Skeletal muscle tissue (tissue), 4 donors: ENCODE measurements around the gene RPTOR. TPM values are rescaled to one million over a fixed set of nuclear protein-coding genes. Genes with fewer than 3 reads are reported as not detected.
"Not testable (repeated sequence)": the region's sequence is repeated elsewhere in the genome, so short reads cannot be mapped to it uniquely, and the experiment has no call there.

Experiments
- H3K27ac ChIP-seq: one replicate; pipeline ENCODE4 v1.7.0; 2013; ENCODE audit warnings: mild to moderate bottlenecking, low read depth, low read length, inconsistent platforms
- H3K27me3 ChIP-seq, 3 donors: one replicate each; pipeline ENCODE4 v1.7.0; 2013; ENCODE audit warnings: low read length in 3 of 3; ENCODE audit not compliant: control insufficient read depth in 3 of 3, insufficient read depth in 3 of 3
- H3K36me3 ChIP-seq, 3 donors: one replicate each; pipeline ENCODE4 v1.7.0; 2013; ENCODE audit warnings: low read length in 3 of 3; ENCODE audit not compliant: control insufficient read depth in 3 of 3, insufficient read depth in 3 of 3
- H3K4me1 ChIP-seq, 3 donors: one replicate each; pipeline ENCODE4 v1.7.0; 2013; ENCODE audit warnings: low read length in 3 of 3, mild to moderate bottlenecking in 3 of 3; ENCODE audit not compliant: control insufficient read depth in 3 of 3, insufficient read depth in 3 of 3
- H3K4me3 ChIP-seq, 3 donors: one replicate each; pipeline ENCODE4 v1.7.0; 2013; ENCODE audit warnings: low read length in 3 of 3
- H3K9ac ChIP-seq, 3 donors: one replicate each; pipeline ENCODE4 v1.7.0; 2013; ENCODE audit warnings: low read length in 3 of 3, mild to moderate bottlenecking in 3 of 3, moderate library complexity in 2 of 3, low read depth in 1 of 3
- H3K9me3 ChIP-seq, 3 donors: one replicate each; pipeline ENCODE4 v1.7.0; 2013; ENCODE audit warnings: low read length in 3 of 3; ENCODE audit not compliant: control insufficient read depth in 3 of 3
- total RNA-seq: library from RNA; depleted of rRNA; stranded (reverse); fragments of >200 nt; gene quantifications from one replicate; pipeline ENCODE4 v1.2.3, GENCODE V29; 2014
- donor health status: Osteomylitis.

The RPTOR gene
- total RNA-seq, 1 donor from 2014 or later, result 24.5 TPM

- H3K36me3 ChIP-seq, H3K9me3 ChIP-seq, H3K27ac ChIP-seq, H3K27me3 ChIP-seq, H3K9ac ChIP-seq, H3K4me3 ChIP-seq: not testable (repeated sequence)
- H3K4me1 ChIP-seq, result peaks cover 0 to 20% (median 3%) of the 10 kb centered on the region in 3 donors
Measured at GRCh38 chr17:80628881-80629280, 84.2 kb downstream of the RPTOR start.

DNA sequence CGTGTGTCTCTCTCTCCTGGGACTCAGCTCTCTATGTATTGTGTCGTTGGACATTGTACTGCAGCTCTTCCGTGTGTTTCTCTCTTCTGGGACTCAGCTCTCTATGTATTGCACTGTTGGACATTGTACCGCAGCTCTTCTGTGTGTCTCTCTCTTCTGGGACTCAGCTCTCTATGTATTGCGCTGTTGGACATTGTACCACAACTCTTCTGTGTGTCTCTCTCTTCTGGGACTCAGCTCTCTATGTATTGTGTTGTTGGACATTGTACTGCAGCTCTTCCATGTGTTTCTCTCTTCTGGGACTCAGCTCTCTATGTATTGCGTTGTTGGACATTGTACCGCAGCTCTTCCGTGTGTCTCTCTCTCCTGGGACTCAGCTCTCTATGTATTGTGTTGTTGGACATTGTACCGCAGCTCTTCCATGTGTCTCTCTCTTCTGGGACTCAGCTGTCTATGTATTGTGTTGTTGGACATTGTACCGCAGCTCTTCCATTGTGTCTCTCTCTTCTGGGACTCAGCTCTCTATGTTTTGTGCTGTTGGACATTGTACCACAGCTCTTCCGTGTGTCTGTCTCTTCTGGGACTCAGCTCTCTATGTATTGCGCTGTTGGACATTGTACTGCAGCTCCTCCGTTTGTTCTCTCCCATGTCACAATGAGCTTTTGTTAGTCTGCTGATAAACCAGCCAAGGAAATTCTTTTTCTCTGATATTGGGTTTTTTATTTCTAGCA, 84.8 kb downstream of the RPTOR start:
- no peak overlapping the region for H3K4me3 ChIP-seq
- no peak overlapping the region for H3K9ac ChIP-seq
- H3K27me3 ChIP-seq, result no peaks in the 10 kb centered on the region
- H3K9me3 ChIP-seq, result peaks cover 0 to 3% (median 0%) of the 10 kb centered on the region in 3 donors
- H3K27ac ChIP-seq, result no peak overlapping the region
- H3K4me1 ChIP-seq, result peaks cover 0 to 26% (median 6%) of the 10 kb centered on the region in 3 donors
- H3K36me3 ChIP-seq, result peaks cover 0 to 6% (median 5%) of the 10 kb centered on the region in 3 donors

DNA sequence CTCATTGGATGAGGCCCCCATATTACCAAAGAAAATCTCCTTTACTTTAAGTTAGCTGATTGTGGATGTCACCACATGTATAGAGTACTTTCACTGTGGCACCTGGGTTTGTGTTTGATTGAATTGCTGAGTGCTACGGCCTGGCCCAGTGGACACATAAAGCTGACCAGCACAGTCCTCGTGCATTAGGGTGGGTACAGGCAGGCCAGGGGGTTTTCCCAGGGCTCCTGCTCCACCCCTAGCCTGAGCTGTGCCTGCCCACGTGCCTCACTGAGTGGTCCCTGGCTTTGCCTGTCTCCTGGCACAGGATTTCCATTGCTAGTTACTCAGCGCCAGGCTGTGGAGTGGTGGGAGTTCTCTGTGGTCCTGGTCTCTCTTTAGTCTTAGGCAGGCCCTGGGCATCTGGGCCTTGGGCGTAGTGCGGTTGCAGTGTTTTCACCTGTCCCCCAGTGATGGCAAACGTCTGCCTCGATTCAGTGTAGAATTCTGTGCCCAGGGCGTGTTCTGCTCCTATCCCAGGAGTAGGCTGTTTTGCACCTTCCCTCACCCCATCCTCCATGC, 86.0 kb downstream of the RPTOR start:
- no peaks in the 10 kb centered on the region for H3K27me3 ChIP-seq
- no peak overlapping the region for H3K9ac ChIP-seq
- peaks cover 0 to 5% (median 3%) of the 10 kb centered on the region in 3 donors for H3K36me3 ChIP-seq
- peaks cover 0 to 22% (median 3%) of the 10 kb centered on the region in 3 donors for H3K4me1 ChIP-seq
- H3K27ac ChIP-seq, result no peak overlapping the region
- H3K4me3 ChIP-seq, result no peak overlapping the region
- peaks cover 0 to 3% (median 0%) of the 10 kb centered on the region in 3 donors for H3K9me3 ChIP-seq

DNA sequence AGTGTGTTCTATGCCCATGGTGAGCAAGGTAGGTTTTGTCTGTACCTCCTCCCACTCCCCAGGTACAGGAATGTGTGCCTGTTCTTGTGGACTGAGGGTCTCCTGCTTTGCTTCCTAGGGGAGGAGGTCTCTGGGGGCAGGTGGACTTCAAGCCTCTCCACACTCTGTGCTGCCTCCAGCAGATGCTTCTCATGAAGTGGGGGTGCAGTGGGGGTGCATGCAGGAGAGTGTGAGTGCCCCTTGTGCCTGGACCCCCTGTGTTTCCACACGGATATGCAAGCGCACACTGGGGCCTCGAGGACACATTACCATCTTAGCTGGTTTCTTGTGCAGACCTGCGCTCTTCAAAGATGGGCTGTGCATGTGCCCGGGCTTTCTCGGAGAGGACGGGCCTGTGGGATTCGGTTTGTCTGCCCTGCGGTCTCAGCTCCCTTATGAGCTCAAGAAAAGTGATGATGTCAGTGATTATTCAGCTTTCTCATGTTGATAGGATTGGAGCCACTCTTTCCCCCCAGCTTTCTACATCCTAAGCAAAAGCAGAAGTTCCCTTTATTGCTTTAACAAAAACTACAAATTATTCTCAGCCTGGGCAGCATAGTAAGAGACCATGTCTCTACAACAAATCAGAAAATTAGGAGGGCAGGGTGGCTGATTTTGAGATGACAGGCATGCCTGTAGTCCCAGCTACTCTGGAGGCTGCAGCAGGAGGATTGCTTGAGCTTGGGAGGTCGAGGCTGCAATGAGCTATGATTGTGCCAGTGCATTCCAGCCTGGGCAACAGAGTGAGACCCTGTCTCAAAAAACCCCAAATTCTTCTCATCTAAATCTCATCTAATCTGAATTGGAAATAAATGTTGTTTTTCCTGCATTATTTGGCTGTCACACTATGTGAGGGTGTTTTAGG, 86.8 kb downstream of the RPTOR start:
- Histone ChIP-seq H3K27ac (no peak overlapping the region), H3K27me3 (no peaks in the 10 kb centered on the region), H3K9ac (no peak overlapping the region), H3K4me1 (peaks cover 0 to 21% (median 3%) of the 10 kb centered on the region in 3 donors), H3K9me3 (peaks cover 0 to 3% (median 0%) of the 10 kb centered on the region in 3 donors), H3K36me3 (peaks cover 0 to 3% (median 2%) of the 10 kb centered on the region in 3 donors), H3K4me3 (no peak overlapping the region)

- Histone ChIP-seq H3K4me1 (peaks cover 0 to 17% (median 3%) of the 10 kb centered on the region in 3 donors), H3K36me3 (no peaks in the 10 kb centered on the region), H3K9ac (peak overlapping the region in 1 of 3 donors; percentile 28), H3K27me3 (no peaks in the 10 kb centered on the region), H3K4me3 (no peak overlapping the region), H3K27ac (no peak overlapping the region), H3K9me3 (peaks cover 0 to 3% (median 0%) of the 10 kb centered on the region in 3 donors)
Measured at GRCh38 chr17:80632046-80632581, 87.5 kb downstream of the RPTOR start.

DNA sequence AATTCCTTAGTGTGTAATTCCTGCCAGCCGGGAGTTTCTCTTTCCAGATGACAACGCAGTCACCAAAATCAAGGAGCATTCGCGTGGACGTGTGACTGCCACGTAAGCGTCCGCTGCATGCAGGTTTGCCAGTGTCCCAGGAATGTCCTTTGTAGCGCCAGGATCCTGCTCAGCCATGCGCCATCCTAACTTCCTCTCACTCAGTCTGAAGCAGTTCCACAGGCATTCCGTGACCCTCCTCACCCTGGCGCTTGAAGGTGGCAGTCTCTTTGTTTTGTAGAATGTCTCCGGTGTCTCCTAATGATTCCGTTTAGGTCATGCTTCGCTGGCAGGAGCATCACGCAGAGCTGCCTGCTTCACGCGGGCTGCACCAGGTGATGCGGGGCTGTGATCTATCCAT, 88.6 kb downstream of the RPTOR start:
- H3K27ac ChIP-seq, result no peak overlapping the region
- peaks cover 0 to 3% (median 0%) of the 10 kb centered on the region in 3 donors for H3K9me3 ChIP-seq
- H3K4me3 ChIP-seq, result no peak overlapping the region
- H3K36me3 ChIP-seq, result no peaks in the 10 kb centered on the region
- H3K27me3 ChIP-seq, result no peaks in the 10 kb centered on the region
- no peak overlapping the region for H3K9ac ChIP-seq
- H3K4me1 ChIP-seq, result peaks cover 0 to 17% (median 3%) of the 10 kb centered on the region in 3 donors

DNA sequence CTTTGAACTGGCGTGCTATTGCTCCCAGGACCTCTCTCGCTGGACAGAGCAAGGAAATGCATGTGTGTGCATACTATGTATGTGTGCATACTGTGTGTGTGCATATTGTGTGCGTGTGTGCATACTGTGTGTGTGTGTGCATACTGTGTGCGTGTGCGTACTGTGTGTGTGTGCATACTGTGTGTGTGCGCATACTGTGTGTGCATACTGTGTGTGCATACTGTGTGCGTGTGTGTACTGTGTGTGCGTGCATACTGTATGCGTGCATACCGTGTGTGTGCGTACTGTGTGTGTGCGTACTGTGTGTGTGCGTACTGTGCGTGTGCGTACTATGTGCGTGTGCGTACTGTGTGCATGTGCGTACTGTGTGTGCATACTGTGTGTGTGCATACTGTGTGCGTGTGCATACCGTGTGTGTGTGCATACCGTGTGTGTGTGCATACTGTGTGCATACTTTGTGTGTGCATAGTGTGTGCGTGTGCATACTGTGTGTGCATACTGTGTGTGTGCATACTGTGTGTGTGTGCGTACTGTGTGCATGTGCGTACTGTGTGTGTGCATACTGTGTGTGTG, 89.4 kb downstream of the RPTOR start:
- H3K4me3 ChIP-seq, result no peak overlapping the region

DNA sequence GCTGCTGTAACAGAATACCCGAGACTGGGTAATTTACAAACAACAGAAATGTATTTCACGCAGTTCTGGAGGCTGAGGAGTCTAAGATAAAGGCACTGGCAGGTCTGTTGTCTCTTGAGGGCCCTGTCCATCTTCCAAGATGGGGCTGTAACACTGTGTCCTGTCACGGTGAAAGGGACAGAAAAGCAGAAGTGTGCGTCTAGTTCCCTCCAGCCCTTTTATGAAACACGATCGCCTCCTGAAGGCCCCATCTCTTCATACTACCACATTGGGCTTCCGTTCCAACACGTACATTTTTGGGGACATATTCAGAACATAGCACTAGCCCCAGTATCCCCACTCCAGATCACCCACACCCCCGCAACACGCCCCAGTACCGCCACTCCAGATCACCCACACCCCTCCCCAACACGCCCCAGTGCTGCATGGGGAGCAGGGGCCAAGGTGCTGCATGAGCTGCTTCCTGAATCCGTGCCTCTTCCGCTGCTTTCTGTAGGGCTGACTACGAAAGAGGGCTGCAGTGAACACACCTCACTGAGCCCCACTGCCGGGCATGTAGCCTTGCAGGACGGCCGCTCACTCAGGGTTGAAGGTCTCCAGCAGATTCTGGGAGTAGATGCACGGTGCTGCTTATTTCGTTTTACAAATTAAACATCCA, 91.9 kb downstream of the RPTOR start:
- Histone ChIP-seq H3K27me3 (no peaks in the 10 kb centered on the region), H3K4me3 (no peak overlapping the region), H3K4me1 (peaks cover 0 to 17% (median 3%) of the 10 kb centered on the region in 3 donors), H3K9ac (no peak overlapping the region), H3K36me3 (no peaks in the 10 kb centered on the region), H3K27ac (no peak overlapping the region), H3K9me3 (peaks cover 0 to 3% (median 0%) of the 10 kb centered on the region in 3 donors)

More for the DNA sequence above, 89.4 kb downstream of the RPTOR start:
- H3K27me3 ChIP-seq, result no peaks in the 10 kb centered on the region
- H3K9ac ChIP-seq, result no peak overlapping the region
- peaks cover 0 to 3% (median 0%) of the 10 kb centered on the region in 3 donors for H3K9me3 ChIP-seq
- no peak overlapping the region for H3K27ac ChIP-seq
- H3K4me1 ChIP-seq, result peaks cover 0 to 17% (median 3%) of the 10 kb centered on the region in 3 donors
- no peaks in the 10 kb centered on the region for H3K36me3 ChIP-seq
